Rectal smooth muscle tissue (tissue), 1 donor: ENCODE results near the gene MTHFSD.

Experiments
- H3K27ac ChIP-seq: one replicate; pipeline ENCODE4 v1.7.0; 2013; ENCODE audit warnings: low read depth, low read length, inconsistent platforms
- H3K27me3 ChIP-seq: one replicate; pipeline ENCODE4 v1.7.0; 2013; ENCODE audit warnings: low read length; ENCODE audit not compliant: control insufficient read depth, insufficient read depth
- H3K36me3 ChIP-seq: one replicate; pipeline ENCODE4 v1.7.0; 2013; ENCODE audit warnings: low read length; ENCODE audit not compliant: control insufficient read depth, insufficient read depth
- H3K4me1 ChIP-seq: one replicate; pipeline ENCODE4 v1.7.0; 2013; ENCODE audit warnings: low read length; ENCODE audit not compliant: control insufficient read depth, insufficient read depth
- H3K4me3 ChIP-seq: one replicate; pipeline ENCODE4 v1.7.0; 2013; ENCODE audit warnings: low read length
- H3K9ac ChIP-seq: one replicate; pipeline ENCODE4 v1.7.0; 2013; ENCODE audit warnings: low read length

MTHFSD gene

GRCh38 chr16:86563469-86564345, 8.7 kb upstream of the MTHFSD start:
- H3K4me3 ChIP-seq: no peak overlapping the region

GRCh38 chr16:86562356-86562755, 7.3 kb upstream of the MTHFSD start:
- Histone ChIP-seq H3K4me3 (no peak overlapping the region), H3K27ac (no peak overlapping the region), H3K27me3 (peaks cover 14% of the 10 kb centered on the region), H3K36me3 (no peaks in the 10 kb centered on the region), H3K9ac (no peak overlapping the region), H3K4me1 (no peaks in the 10 kb centered on the region)

More at GRCh38 chr16:86563469-86564345, 8.7 kb upstream of the MTHFSD start:
- Histone ChIP-seq H3K36me3 (no peaks in the 10 kb centered on the region), H3K4me1 (no peaks in the 10 kb centered on the region), H3K9ac (no peak overlapping the region), H3K27ac (no peak overlapping the region), H3K27me3 (peaks cover 23% of the 10 kb centered on the region)

GRCh38 chr16:86559802-86560305, 4.8 kb upstream of the MTHFSD start:
- no peaks in the 10 kb centered on the region for H3K36me3 ChIP-seq
- no peak overlapping the region for H3K9ac ChIP-seq
- no peak overlapping the region for H3K27ac ChIP-seq
- peaks cover 4% of the 10 kb centered on the region for H3K4me1 ChIP-seq
- no peak overlapping the region for H3K4me3 ChIP-seq
- peaks cover under 1% of the 10 kb centered on the region for H3K27me3 ChIP-seq

- no peaks in the 10 kb centered on the region for H3K27me3 ChIP-seq
These were observed 3.5 kb upstream of the MTHFSD start for GRCh38 chr16:86558355-86559193.

GRCh38 chr16:86557587-86557986, 2.6 kb upstream of the MTHFSD start:
- Histone ChIP-seq H3K27me3 (no peaks in the 10 kb centered on the region), H3K9ac (no peak overlapping the region), H3K27ac (no peak overlapping the region), H3K4me3 (no peak overlapping the region), H3K36me3 (no peaks in the 10 kb centered on the region), H3K4me1 (peaks cover 4% of the 10 kb centered on the region)

More at GRCh38 chr16:86558355-86559193, 3.5 kb upstream of the MTHFSD start:
- no peak overlapping the region for H3K9ac ChIP-seq
- H3K4me3 ChIP-seq: no peak overlapping the region
- no peaks in the 10 kb centered on the region for H3K36me3 ChIP-seq
- H3K27ac ChIP-seq: no peak overlapping the region
- peaks cover 4% of the 10 kb centered on the region for H3K4me1 ChIP-seq

GRCh38 chr16:86556576-86556975, 1.5 kb upstream of the MTHFSD start:
- H3K27ac ChIP-seq: no peak overlapping the region
- no peak overlapping the region for H3K9ac ChIP-seq
- no peaks in the 10 kb centered on the region for H3K27me3 ChIP-seq
- H3K36me3 ChIP-seq: no peaks in the 10 kb centered on the region
- peaks cover 4% of the 10 kb centered on the region for H3K4me1 ChIP-seq
- H3K4me3 ChIP-seq: no peak overlapping the region

- peak overlapping the region; percentile 97 for H3K4me3 ChIP-seq
- H3K4me1 ChIP-seq: peaks cover 4% of the 10 kb centered on the region
- no peaks in the 10 kb centered on the region for H3K27me3 ChIP-seq
- peak overlapping the region; percentile 80 for H3K27ac ChIP-seq
- no peaks in the 10 kb centered on the region for H3K36me3 ChIP-seq
- H3K9ac ChIP-seq: no peak overlapping the region
These were observed 655 bp upstream of the MTHFSD start for GRCh38 chr16:86555704-86556075.

GRCh38 chr16:86554599-86554916, 477 bp downstream of the MTHFSD start:
- Histone ChIP-seq H3K27me3 (no peaks in the 10 kb centered on the region), H3K9ac (peak overlapping the region; percentile 93), H3K4me1 (peaks cover 4% of the 10 kb centered on the region), H3K36me3 (peaks cover 3% of the 10 kb centered on the region), H3K27ac (peak overlapping the region; percentile 80), H3K4me3 (peak overlapping the region; percentile 97)

GRCh38 chr16:86553356-86553755, 1.7 kb downstream of the MTHFSD start:
- H3K9ac ChIP-seq: no peak overlapping the region
- H3K27me3 ChIP-seq: no peaks in the 10 kb centered on the region

GRCh38 chr16:86550281-86550680, 4.8 kb downstream of the MTHFSD start:
- H3K4me3 ChIP-seq: no peak overlapping the region
- H3K36me3 ChIP-seq: peaks cover 6% of the 10 kb centered on the region
- H3K9ac ChIP-seq: no peak overlapping the region
- no peak overlapping the region for H3K27ac ChIP-seq
- no peaks in the 10 kb centered on the region for H3K4me1 ChIP-seq
- H3K27me3 ChIP-seq: no peaks in the 10 kb centered on the region

More at GRCh38 chr16:86553356-86553755, 1.7 kb downstream of the MTHFSD start:
- peaks cover 4% of the 10 kb centered on the region for H3K4me1 ChIP-seq
- no peak overlapping the region for H3K27ac ChIP-seq
- H3K4me3 ChIP-seq: no peak overlapping the region
- peaks cover 3% of the 10 kb centered on the region for H3K36me3 ChIP-seq

GRCh38 chr16:86549893-86550190, 5.2 kb downstream of the MTHFSD start:
- Histone ChIP-seq H3K27me3 (no peaks in the 10 kb centered on the region), H3K4me3 (no peak overlapping the region), H3K36me3 (peaks cover 6% of the 10 kb centered on the region), H3K9ac (no peak overlapping the region), H3K4me1 (no peaks in the 10 kb centered on the region), H3K27ac (no peak overlapping the region)

GRCh38 chr16:86549076-86549892, 5.8 kb downstream of the MTHFSD start:
- Histone ChIP-seq H3K9ac (no peak overlapping the region), H3K27ac (no peak overlapping the region), H3K36me3 (peaks cover 6% of the 10 kb centered on the region), H3K27me3 (no peaks in the 10 kb centered on the region), H3K4me1 (no peaks in the 10 kb centered on the region), H3K4me3 (no peak overlapping the region)
